Measurements from ENCODE around the gene VWA8.

The VWA8 gene

GRCh38 chr13:41970022-41970421, 9.1 kb upstream of the VWA8 start:
- no peak overlapping the region for H3K4me2 ChIP-seq
- no peak overlapping the region for H3K9ac ChIP-seq

GRCh38 chr13:41969072-41969471, 8.2 kb upstream of the VWA8 start:
- Histone ChIP-seq H3K4me1 (ENCODE audit: low read depth, poor library complexity, severe bottlenecking) (no peaks in the 10 kb centered on the region), H3K27me3 (ENCODE audit: insufficient read depth, low read depth) (no peaks in the 10 kb centered on the region), H3K9ac (no peak overlapping the region), H3K27ac (no peak overlapping the region), H3K4me3 (IDR thresholded peaks at IDR 0.05; ENCODE audit: insufficient read depth, low read depth, low read length) (no peak overlapping the region), H2AFZ (ENCODE audit: low read depth) (no peak overlapping the region), H3K79me2 (ENCODE audit: insufficient read depth, low read depth) (no peaks in the 10 kb centered on the region), H3K4me2 (no peak overlapping the region), H3K36me3 (ENCODE audit: insufficient read depth) (no peaks in the 10 kb centered on the region), H4K20me1 (ENCODE audit: insufficient read depth) (no peaks in the 10 kb centered on the region)
- TF ChIP-seq CTCF (conservative IDR thresholded peaks at IDR 0.05; ENCODE audit: low read depth, low read length) = no peak

More at GRCh38 chr13:41970022-41970421, 9.1 kb upstream of the VWA8 start:
- H3K4me3 ChIP-seq (IDR thresholded peaks at IDR 0.05; ENCODE audit: insufficient read depth, low read depth, low read length) = no peak overlapping the region
- no peaks in the 10 kb centered on the region for H4K20me1 ChIP-seq (ENCODE audit: insufficient read depth)
- TF ChIP-seq CTCF (conservative IDR thresholded peaks at IDR 0.05; ENCODE audit: low read depth, low read length) = no peak
- H2AFZ ChIP-seq (ENCODE audit: low read depth) = no peak overlapping the region
- no peaks in the 10 kb centered on the region for H3K27me3 ChIP-seq (ENCODE audit: insufficient read depth, low read depth)
- H3K36me3 ChIP-seq (ENCODE audit: insufficient read depth) = no peaks in the 10 kb centered on the region
- H3K27ac ChIP-seq = no peak overlapping the region
- H3K79me2 ChIP-seq (ENCODE audit: insufficient read depth, low read depth) = no peaks in the 10 kb centered on the region
- H3K4me1 ChIP-seq (ENCODE audit: low read depth, poor library complexity, severe bottlenecking) = no peaks in the 10 kb centered on the region

GRCh38 chr13:41966671-41967070, 5.8 kb upstream of the VWA8 start:
- H3K27me3 ChIP-seq (ENCODE audit: insufficient read depth, low read depth) = no peaks in the 10 kb centered on the region
- no peak for TF ChIP-seq CTCF (conservative IDR thresholded peaks at IDR 0.05; ENCODE audit: low read depth, low read length)
- no peaks in the 10 kb centered on the region for H4K20me1 ChIP-seq (ENCODE audit: insufficient read depth)
- H2AFZ ChIP-seq (ENCODE audit: low read depth) = no peak overlapping the region
- H3K4me2 ChIP-seq = no peak overlapping the region
- no peak overlapping the region for H3K4me3 ChIP-seq (IDR thresholded peaks at IDR 0.05; ENCODE audit: insufficient read depth, low read depth, low read length)
- H3K4me1 ChIP-seq (ENCODE audit: low read depth, poor library complexity, severe bottlenecking) = peaks cover 7% of the 10 kb centered on the region
- no peak overlapping the region for H3K9ac ChIP-seq
- H3K27ac ChIP-seq = no peak overlapping the region
- H3K36me3 ChIP-seq (ENCODE audit: insufficient read depth) = no peaks in the 10 kb centered on the region
- H3K79me2 ChIP-seq (ENCODE audit: insufficient read depth, low read depth) = no peaks in the 10 kb centered on the region

- Histone ChIP-seq H3K4me2 (no peak overlapping the region), H3K79me2 (ENCODE audit: insufficient read depth, low read depth) (peaks cover 27% of the 10 kb centered on the region), H3K36me3 (ENCODE audit: insufficient read depth) (no peaks in the 10 kb centered on the region), H2AFZ (ENCODE audit: low read depth) (no peak overlapping the region), H3K27me3 (ENCODE audit: insufficient read depth, low read depth) (no peaks in the 10 kb centered on the region), H3K4me3 (IDR thresholded peaks at IDR 0.05; ENCODE audit: insufficient read depth, low read depth, low read length) (no peak overlapping the region), H3K9ac (no peak overlapping the region), H3K4me1 (ENCODE audit: low read depth, poor library complexity, severe bottlenecking) (peaks cover 29% of the 10 kb centered on the region), H4K20me1 (ENCODE audit: insufficient read depth) (no peaks in the 10 kb centered on the region), H3K27ac (no peak overlapping the region)
- no peak for TF ChIP-seq CTCF (conservative IDR thresholded peaks at IDR 0.05; ENCODE audit: low read depth, low read length)
Observed at GRCh38 chr13:41962994-41963393, 2.1 kb upstream of the VWA8 start.

GRCh38 chr13:41961466-41961760, 504 bp upstream of the VWA8 start:
- Histone ChIP-seq H3K4me2 (peak overlapping the region; percentile 79), H3K79me2 (ENCODE audit: insufficient read depth, low read depth) (peaks cover 35% of the 10 kb centered on the region), H4K20me1 (ENCODE audit: insufficient read depth) (no peaks in the 10 kb centered on the region), H3K36me3 (ENCODE audit: insufficient read depth) (no peaks in the 10 kb centered on the region), H2AFZ (ENCODE audit: low read depth) (peak overlapping the region; percentile 75), H3K9ac (peak overlapping the region; percentile 80), H3K4me3 (IDR thresholded peaks at IDR 0.05; ENCODE audit: insufficient read depth, low read depth, low read length) (no peak overlapping the region), H3K4me1 (ENCODE audit: low read depth, poor library complexity, severe bottlenecking) (peaks cover 43% of the 10 kb centered on the region), H3K27me3 (ENCODE audit: insufficient read depth, low read depth) (no peaks in the 10 kb centered on the region), H3K27ac (peak overlapping the region; percentile 65)
- TF ChIP-seq CTCF (conservative IDR thresholded peaks at IDR 0.05; ENCODE audit: low read depth, low read length) = no peak

Measured in KMS-11 (cell line).